Erythroblast (primary cell): ENCODE data around the gene IMMP2L.

Experiments used
- GATA1 ChIP-seq: IDR thresholded peaks from 2 replicates; pipeline ENCODE4 v1.6.1; 2011; ENCODE audit warnings: low read depth, mild to moderate bottlenecking, control low read depth, low read length, moderate library complexity
- POLR2A ChIP-seq: IDR thresholded peaks from 2 replicates; pipeline ENCODE4 v1.6.1; 2011; ENCODE audit warnings: mild to moderate bottlenecking, low read length

- no peak for TF ChIP-seq POLR2A
- no peak for TF ChIP-seq GATA1
Measured at GRCh38 chr7:111081546-111082267, 480.6 kb downstream of the IMMP2L start.
